ENCODE data around the gene GPR3.
A peak's percentile ranks its signal among the peaks of the same experiment; 100 is the strongest.

Gene GPR3

GRCh38 chr1:27388337-27389005 lies 4.0 kb upstream of the GPR3 start:
- peak; percentile 64 for DNase-seq (ENCODE audit: extremely low spot score)
- ChIA-PET POLR2A (interaction anchor here (2.8 kb wide), 1 partner anchor 22 kb away, joined by 15 read pairs; the partner anchor contains the start of gene MAP3K6), CTCF (interaction anchor here (0.9 to 3.0 kb wide), 5 partner anchors 11 to 218 kb away, joined by 3 to 10 read pairs (median 8); no protein-coding TSS in a partner anchor)
- TF ChIP-seq BHLHE40 (IDR thresholded peaks at IDR 0.05; ENCODE audit: borderline replicate concordance) (no peak), ELF4 (IDR thresholded peaks at IDR 0.05) (no peak)

GRCh38 chr1:27391511-27392095 lies 819 bp upstream of the GPR3 start:
- POLR2A ChIA-PET, result interaction anchor here (1.6 kb wide), 1 partner anchor 25 kb away, joined by 5 read pairs; the partner anchor contains the start of gene MAP3K6
- no peak for DNase-seq (ENCODE audit: extremely low spot score)
- TF ChIP-seq SUZ12 (IDR thresholded peaks at IDR 0.05), result no peak
- no peak for TF ChIP-seq CTBP1 (IDR thresholded peaks at IDR 0.05; ENCODE audit: borderline replicate concordance)
- no peak for TF ChIP-seq BHLHE40 (IDR thresholded peaks at IDR 0.05; ENCODE audit: borderline replicate concordance)
- no peak for TF ChIP-seq FOXA1 (IDR thresholded peaks at IDR 0.05)
- CTCF ChIA-PET, result interaction anchor here (0.6 to 2.2 kb wide), 5 partner anchors 15 to 96 kb away, joined by 3 to 7 read pairs (median 5); partner anchors contain the start of gene MAP3K6

- peak; percentile 27 for DNase-seq (ENCODE audit: extremely low spot score)
- POLR2A ChIA-PET, result no interaction called here
- TF ChIP-seq BHLHE40 (IDR thresholded peaks at IDR 0.05; ENCODE audit: borderline replicate concordance) (no peak), NFRKB (IDR thresholded peaks at IDR 0.05) (no peak), PKNOX1 (IDR thresholded peaks at IDR 0.05) (no peak), CTBP1 (IDR thresholded peaks at IDR 0.05; ENCODE audit: borderline replicate concordance) (no peak), LEF1 (IDR thresholded peaks at IDR 0.05; ENCODE audit: borderline replicate concordance) (no peak)
- CTCF ChIA-PET, result interaction anchor here (0.9 to 1.0 kb wide), 2 partner anchors 36 to 270 kb away, joined by 3 read pairs; no protein-coding TSS in a partner anchor
Measured at GRCh38 chr1:27392778-27393635, 585 bp downstream of the GPR3 start.

- ChIA-PET CTCF (interaction anchor here (0.9 to 1.0 kb wide), 2 partner anchors 36 to 269 kb away, joined by 3 read pairs; no protein-coding TSS in a partner anchor), POLR2A (no interaction called here)
- no peak for DNase-seq (ENCODE audit: extremely low spot score)
- TF ChIP-seq ARNT (IDR thresholded peaks at IDR 0.05) (no peak), FOXM1 (IDR thresholded peaks at IDR 0.05; ENCODE audit: borderline replicate concordance) (no peak), NFRKB (IDR thresholded peaks at IDR 0.05) (no peak), SUZ12 (IDR thresholded peaks at IDR 0.05) (no peak), FOXK2 (IDR thresholded peaks at IDR 0.05) (no peak), ELF4 (IDR thresholded peaks at IDR 0.05) (no peak), FOXA1 (IDR thresholded peaks at IDR 0.05) (no peak), ZNF384 (IDR thresholded peaks at IDR 0.05) (no peak)
Measured at GRCh38 chr1:27393641-27394281, 1.3 kb downstream of the GPR3 start.

- ChIA-PET CTCF (interaction anchor here (0.7 to 2.0 kb wide), 6 partner anchors 37 to 292 kb away, joined by 3 to 15 read pairs (median 6); no protein-coding TSS in a partner anchor), POLR2A (interaction anchor here (1.1 kb wide), 1 partner anchor 96 kb away, joined by 3 read pairs; the partner anchor contains the start of gene WASF2)
- no peak for TF ChIP-seq TARDBP (IDR thresholded peaks at IDR 0.05)
- no peak for TF ChIP-seq FOXA1 (IDR thresholded peaks at IDR 0.05)
- no peak for TF ChIP-seq PKNOX1 (IDR thresholded peaks at IDR 0.05)
- TF ChIP-seq SP1 (IDR thresholded peaks at IDR 0.05), result no peak
- no peak for TF ChIP-seq ARNT (IDR thresholded peaks at IDR 0.05)
- TF ChIP-seq SUZ12 (IDR thresholded peaks at IDR 0.05), result no peak
- TF ChIP-seq NFRKB (IDR thresholded peaks at IDR 0.05), result no peak
- no peak for TF ChIP-seq LEF1 (IDR thresholded peaks at IDR 0.05; ENCODE audit: borderline replicate concordance)
- TF ChIP-seq L3MBTL2 (conservative IDR thresholded peaks at IDR 0.05), result no peak
- no peak for TF ChIP-seq ELF4 (IDR thresholded peaks at IDR 0.05)
- no peak for TF ChIP-seq FOXM1 (IDR thresholded peaks at IDR 0.05; ENCODE audit: borderline replicate concordance)
- TF ChIP-seq ZNF384 (IDR thresholded peaks at IDR 0.05), result no peak
- TF ChIP-seq FOXK2 (IDR thresholded peaks at IDR 0.05), result no peak
- no peak for TF ChIP-seq CTBP1 (IDR thresholded peaks at IDR 0.05; ENCODE audit: borderline replicate concordance)
- DNase-seq (ENCODE audit: extremely low spot score), result no peak
Measured at GRCh38 chr1:27394282-27394658, 1.8 kb downstream of the GPR3 start.

- CTCF ChIA-PET, result interaction anchor here (0.6 to 2.0 kb wide), 10 partner anchors 18 to 292 kb away, joined by 3 to 15 read pairs (median 4); no protein-coding TSS in a partner anchor
- POLR2A ChIA-PET, result interaction anchor here (0.8 to 1.1 kb wide), 3 partner anchors 28 to 95 kb away, joined by 3 to 4 read pairs (median 4); partner anchors contain the start of genes MAP3K6 and WASF2
- TF ChIP-seq CTBP1 (IDR thresholded peaks at IDR 0.05; ENCODE audit: borderline replicate concordance), result no peak
- no peak for TF ChIP-seq L3MBTL2 (conservative IDR thresholded peaks at IDR 0.05)
- TF ChIP-seq SUZ12 (IDR thresholded peaks at IDR 0.05), result no peak
- TF ChIP-seq FOXK2 (IDR thresholded peaks at IDR 0.05), result no peak
- no peak for TF ChIP-seq LEF1 (IDR thresholded peaks at IDR 0.05; ENCODE audit: borderline replicate concordance)
- TF ChIP-seq PKNOX1 (IDR thresholded peaks at IDR 0.05), result no peak
- TF ChIP-seq FOXM1 (IDR thresholded peaks at IDR 0.05; ENCODE audit: borderline replicate concordance), result no peak
- TF ChIP-seq ZNF384 (IDR thresholded peaks at IDR 0.05), result no peak
- no peak for TF ChIP-seq HDGF (IDR thresholded peaks at IDR 0.05; ENCODE audit: borderline replicate concordance)
- no peak for TF ChIP-seq FOXA1 (IDR thresholded peaks at IDR 0.05)
- TF ChIP-seq ELF4 (IDR thresholded peaks at IDR 0.05), result no peak
- no peak for TF ChIP-seq NFRKB (IDR thresholded peaks at IDR 0.05)
- TF ChIP-seq SP1 (IDR thresholded peaks at IDR 0.05), result no peak
- TF ChIP-seq ARNT (IDR thresholded peaks at IDR 0.05), result no peak
- no peak for TF ChIP-seq BHLHE40 (IDR thresholded peaks at IDR 0.05; ENCODE audit: borderline replicate concordance)
- no peak for TF ChIP-seq TARDBP (IDR thresholded peaks at IDR 0.05)
- DNase-seq (ENCODE audit: extremely low spot score), result no peak
Measured at GRCh38 chr1:27394925-27395324, 2.5 kb downstream of the GPR3 start.

All from HEK293T (cell line).